ENCODE data around the gene ZBTB20.

Gene ZBTB20

GRCh38 chr3:114645392-114645791 lies 501.7 kb downstream of the ZBTB20 start:
- in situ Hi-C loops (cut with MboI; ENCODE audit: low sequenced_read_pairs): no loop called here

- in situ Hi-C loops (cut with MboI; ENCODE audit: low sequenced_read_pairs): no loop called here
These were observed 502.7 kb downstream of the ZBTB20 start for GRCh38 chr3:114644367-114644766.

- in situ Hi-C loops (cut with MboI; ENCODE audit: low sequenced_read_pairs): no loop called here
These were observed 503.9 kb downstream of the ZBTB20 start for GRCh38 chr3:114642951-114643741.

GRCh38 chr3:114640126-114640525 lies 507.0 kb downstream of the ZBTB20 start:
- in situ Hi-C loops (cut with MboI; ENCODE audit: low sequenced_read_pairs): no loop called here

- in situ Hi-C loops (cut with MboI; ENCODE audit: low sequenced_read_pairs): no loop called here
These were observed 507.9 kb downstream of the ZBTB20 start for GRCh38 chr3:114639171-114639570.

- in situ Hi-C loops (cut with MboI; ENCODE audit: low sequenced_read_pairs): no loop called here
These were observed 511.2 kb downstream of the ZBTB20 start for GRCh38 chr3:114635878-114636277.

GRCh38 chr3:114634635-114635034 lies 512.5 kb downstream of the ZBTB20 start:
- in situ Hi-C loops (cut with MboI; ENCODE audit: low sequenced_read_pairs): no loop called here

- in situ Hi-C loops (cut with MboI; ENCODE audit: low sequenced_read_pairs): no loop called here
These were observed 514.2 kb downstream of the ZBTB20 start for GRCh38 chr3:114632757-114633424.

GRCh38 chr3:114627770-114628169 lies 519.3 kb downstream of the ZBTB20 start:
- in situ Hi-C loops (cut with MboI; ENCODE audit: low sequenced_read_pairs): no loop called here

GRCh38 chr3:114626751-114627150 lies 520.3 kb downstream of the ZBTB20 start:
- in situ Hi-C loops (cut with MboI; ENCODE audit: low sequenced_read_pairs): no loop called here

GRCh38 chr3:114624571-114625181 lies 522.4 kb downstream of the ZBTB20 start:
- in situ Hi-C loops (cut with MboI; ENCODE audit: low sequenced_read_pairs): no loop called here

GRCh38 chr3:114624047-114624445 lies 523.0 kb downstream of the ZBTB20 start:
- in situ Hi-C loops (cut with MboI; ENCODE audit: low sequenced_read_pairs): no loop called here

GRCh38 chr3:114623420-114624046 lies 523.6 kb downstream of the ZBTB20 start:
- in situ Hi-C loops (cut with MboI; ENCODE audit: low sequenced_read_pairs): no loop called here

GRCh38 chr3:114622001-114622400 lies 525.1 kb downstream of the ZBTB20 start:
- in situ Hi-C loops (cut with MboI; ENCODE audit: low sequenced_read_pairs): no loop called here

GRCh38 chr3:114619771-114620170 lies 527.3 kb downstream of the ZBTB20 start:
- in situ Hi-C loops (cut with MboI; ENCODE audit: low sequenced_read_pairs): no loop called here

GRCh38 chr3:114615523-114616085 lies 531.5 kb downstream of the ZBTB20 start:
- in situ Hi-C loops (cut with MboI; ENCODE audit: low sequenced_read_pairs): no loop called here

GRCh38 chr3:114609973-114610630 lies 537.0 kb downstream of the ZBTB20 start:
- in situ Hi-C loops (cut with MboI; ENCODE audit: low sequenced_read_pairs): no loop called here

GRCh38 chr3:114608293-114608692 lies 538.8 kb downstream of the ZBTB20 start:
- in situ Hi-C loops (cut with MboI; ENCODE audit: low sequenced_read_pairs): no loop called here

GRCh38 chr3:114606336-114606735 lies 540.8 kb downstream of the ZBTB20 start:
- in situ Hi-C loops (cut with MboI; ENCODE audit: low sequenced_read_pairs): no loop called here

GRCh38 chr3:114600571-114600970 lies 546.5 kb downstream of the ZBTB20 start:
- in situ Hi-C loops (cut with MboI; ENCODE audit: low sequenced_read_pairs): no loop called here

GRCh38 chr3:114597871-114598270 lies 549.2 kb downstream of the ZBTB20 start:
- in situ Hi-C loops (cut with MboI; ENCODE audit: low sequenced_read_pairs): no loop called here

Measured in HL-60/S4 (cell line).